Esophagus squamous epithelium (tissue), 4 donors: ENCODE results near the gene COL28A1.

Source experiments
- POLR2A ChIP-seq, 4 donors: fragments of 450-650 bp; IDR thresholded peaks; one replicate each; pipeline ENCODE4 v1.6.1; 2017; ENCODE audit warnings: antibody characterized with exemption in 4 of 4, mild to moderate bottlenecking in 4 of 4, moderate library complexity in 3 of 4
- TF ChIP-seq, protein P1 (sequence below), 6 experiments: fragments of 450-650 bp in 4 of 6; fragments of 200-600 bp in 2 of 6; sonication (generic) in 2 of 6; IDR thresholded peaks; one replicate each; pipeline ENCODE4 v1.5.1; 2016 to 2019; ENCODE audit warnings: antibody characterized with exemption in 6 of 6, mild to moderate bottlenecking in 4 of 6, moderate library complexity in 4 of 6

DNA sequence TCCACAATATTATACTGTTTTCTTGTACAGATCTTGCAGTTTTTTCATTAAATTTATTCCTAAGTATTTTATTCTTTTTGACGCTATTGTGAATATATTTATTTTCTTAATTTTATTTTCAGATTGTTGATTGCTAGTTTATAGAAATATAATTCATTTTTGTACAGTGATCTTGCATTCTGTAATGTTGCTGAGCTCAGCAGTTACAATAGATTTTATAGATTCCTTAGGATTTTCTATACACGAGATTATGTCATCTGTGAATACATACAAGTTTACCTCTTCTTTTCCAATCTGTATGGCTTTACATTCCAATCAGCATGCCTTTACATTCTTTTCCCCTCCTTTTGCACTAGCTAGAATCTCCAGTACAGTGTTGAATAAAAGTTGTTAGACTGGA, 223.3 kb downstream of the COL28A1 start:
- TF ChIP-seq, protein P1, sequence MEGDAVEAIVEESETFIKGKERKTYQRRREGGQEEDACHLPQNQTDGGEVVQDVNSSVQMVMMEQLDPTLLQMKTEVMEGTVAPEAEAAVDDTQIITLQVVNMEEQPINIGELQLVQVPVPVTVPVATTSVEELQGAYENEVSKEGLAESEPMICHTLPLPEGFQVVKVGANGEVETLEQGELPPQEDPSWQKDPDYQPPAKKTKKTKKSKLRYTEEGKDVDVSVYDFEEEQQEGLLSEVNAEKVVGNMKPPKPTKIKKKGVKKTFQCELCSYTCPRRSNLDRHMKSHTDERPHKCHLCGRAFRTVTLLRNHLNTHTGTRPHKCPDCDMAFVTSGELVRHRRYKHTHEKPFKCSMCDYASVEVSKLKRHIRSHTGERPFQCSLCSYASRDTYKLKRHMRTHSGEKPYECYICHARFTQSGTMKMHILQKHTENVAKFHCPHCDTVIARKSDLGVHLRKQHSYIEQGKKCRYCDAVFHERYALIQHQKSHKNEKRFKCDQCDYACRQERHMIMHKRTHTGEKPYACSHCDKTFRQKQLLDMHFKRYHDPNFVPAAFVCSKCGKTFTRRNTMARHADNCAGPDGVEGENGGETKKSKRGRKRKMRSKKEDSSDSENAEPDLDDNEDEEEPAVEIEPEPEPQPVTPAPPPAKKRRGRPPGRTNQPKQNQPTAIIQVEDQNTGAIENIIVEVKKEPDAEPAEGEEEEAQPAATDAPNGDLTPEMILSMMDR (IDR thresholded peaks at IDR 0.05), result no peak
- no peak for TF ChIP-seq POLR2A (IDR thresholded peaks at IDR 0.05)
